ENCODE data around the gene KCNQ1.

GRCh38 chr11:2400762-2401435 lies 43.9 kb upstream of the KCNQ1 start:
- TF ChIP-seq CTCF (IDR thresholded peaks at IDR 0.05; ENCODE audit: low read length) (no peak), EZH2 (IDR thresholded peaks at IDR 0.05; ENCODE audit: borderline replicate concordance, low read length) (no peak)
